Endothelial cell (in vitro differentiated cells): ENCODE data around the gene GABBR2. TPM values are rescaled to one million over a fixed set of nuclear protein-coding genes. Genes with fewer than 3 reads are reported as not detected.

ENCODE experiments used
- DNase-seq: peaks from one replicate; pipeline ENCODE4 v3.0.0; 2021; ENCODE audit warnings: low spot score
- H3K27ac Mint-ChIP-seq: one replicate; pipeline ENCODE4 v1.8.0; 2021; ENCODE audit warnings: mixed read lengths, inconsistent platforms; ENCODE audit not compliant: unreplicated experiment
- H3K27me3 Mint-ChIP-seq: one replicate; pipeline ENCODE4 v1.8.0; 2021; ENCODE audit warnings: mild to moderate bottlenecking, moderate library complexity, mixed read lengths, inconsistent platforms; ENCODE audit not compliant: unreplicated experiment
- H3K36me3 Mint-ChIP-seq: one replicate; pipeline ENCODE4 v1.8.0; 2021; ENCODE audit warnings: mild to moderate bottlenecking, low read depth, mixed read lengths, inconsistent platforms; ENCODE audit not compliant: unreplicated experiment
- H3K4me1 Mint-ChIP-seq: one replicate; pipeline ENCODE4 v1.8.0; 2021; ENCODE audit warnings: mild to moderate bottlenecking, mixed read lengths, inconsistent platforms; ENCODE audit not compliant: unreplicated experiment
- H3K4me3 Mint-ChIP-seq: one replicate; pipeline ENCODE4 v1.8.0; 2021; ENCODE audit warnings: mild to moderate bottlenecking, mixed read lengths, inconsistent platforms; ENCODE audit not compliant: unreplicated experiment
- H3K9me3 Mint-ChIP-seq: one replicate; pipeline ENCODE4 v1.8.0; 2021; ENCODE audit warnings: mixed read lengths, inconsistent platforms; ENCODE audit not compliant: unreplicated experiment
- CTCF ChIP-seq: fragments of 200-600 bp; sonication (generic); IDR thresholded peaks from one replicate; pipeline ENCODE4 v1.5.0; 2021; ENCODE audit warnings: antibody characterized with exemption; ENCODE audit not compliant: unreplicated experiment
- total RNA-seq: library from RNA; stranded (reverse); fragmentation: NEBNext Ultra II Directional; extraction: Animal tissue kit (Norgen Biotek cat#: 25700); gene quantifications from one replicate; pipeline ENCODE4 v1.2.1, GENCODE V29; 2021; ENCODE audit not compliant: unreplicated experiment

GABBR2 gene
- total RNA-seq, 1 donor from 2014 or later = 0.46 TPM

GRCh38 chr9:98732091-98732490 lies 23.4 kb upstream of the GABBR2 start:
- Mint-ChIP-seq H3K4me1 (no peaks in the 10 kb centered on the region), H3K9me3 (no peaks in the 10 kb centered on the region), H3K27ac (no peak overlapping the region), H3K4me3 (no peak overlapping the region), H3K36me3 (peaks cover 7% of the 10 kb centered on the region), H3K27me3 (peaks cover 2% of the 10 kb centered on the region)
- no peak for DNase-seq
- no peak for TF ChIP-seq CTCF

- Mint-ChIP-seq H3K4me1 (peaks cover 2% of the 10 kb centered on the region), H3K9me3 (no peaks in the 10 kb centered on the region), H3K36me3 (peaks cover under 1% of the 10 kb centered on the region), H3K27ac (no peak overlapping the region), H3K27me3 (peaks cover 5% of the 10 kb centered on the region), H3K4me3 (no peak overlapping the region)
- no peak for TF ChIP-seq CTCF
- no peak for DNase-seq
These were observed 22.1 kb upstream of the GABBR2 start for GRCh38 chr9:98730871-98731270.

- no peak for DNase-seq
- H3K27ac Mint-ChIP-seq = no peak overlapping the region
- H3K36me3 Mint-ChIP-seq = no peaks in the 10 kb centered on the region
- TF ChIP-seq CTCF = no peak
- no peaks in the 10 kb centered on the region for H3K9me3 Mint-ChIP-seq
- H3K27me3 Mint-ChIP-seq = peaks cover 5% of the 10 kb centered on the region
- no peak overlapping the region for H3K4me3 Mint-ChIP-seq
- peaks cover 2% of the 10 kb centered on the region for H3K4me1 Mint-ChIP-seq
These were observed 19.8 kb upstream of the GABBR2 start for GRCh38 chr9:98728500-98728899.

- Mint-ChIP-seq H3K27me3 (peaks cover 3% of the 10 kb centered on the region), H3K27ac (no peak overlapping the region), H3K9me3 (no peaks in the 10 kb centered on the region), H3K4me3 (no peak overlapping the region), H3K36me3 (no peaks in the 10 kb centered on the region), H3K4me1 (peaks cover 2% of the 10 kb centered on the region)
- DNase-seq = no peak
- no peak for TF ChIP-seq CTCF
These were observed 18.7 kb upstream of the GABBR2 start for GRCh38 chr9:98727428-98727827.

- Mint-ChIP-seq H3K4me3 (no peak overlapping the region), H3K4me1 (peaks cover 2% of the 10 kb centered on the region), H3K27me3 (peaks cover 3% of the 10 kb centered on the region), H3K36me3 (no peaks in the 10 kb centered on the region), H3K9me3 (no peaks in the 10 kb centered on the region), H3K27ac (no peak overlapping the region)
- no peak for DNase-seq
- no peak for TF ChIP-seq CTCF
These were observed 18.0 kb upstream of the GABBR2 start for GRCh38 chr9:98726735-98727134.
